Measurements from ENCODE around the gene PTPRB.

DNA sequence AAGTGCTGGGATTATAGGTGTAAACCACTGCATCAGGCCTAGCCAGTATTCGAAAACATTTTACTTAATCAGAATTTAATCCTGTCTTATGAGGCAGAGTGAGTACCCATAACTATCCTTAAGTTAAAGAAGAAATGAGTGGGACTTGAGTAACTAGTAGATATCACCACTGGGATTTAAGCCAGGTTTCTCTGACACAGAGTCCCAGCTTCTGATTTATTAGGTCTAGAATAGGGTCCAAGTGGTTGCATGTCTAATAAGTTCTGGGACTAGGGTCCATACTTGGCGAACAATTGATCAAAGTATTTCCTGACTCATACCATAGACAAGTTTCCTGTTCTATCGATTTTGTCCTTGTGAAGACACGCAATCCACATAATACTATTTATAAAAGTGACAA lies 18.9 kb downstream of the PTPRB start:
- TF ChIP-seq POLR2A (IDR thresholded peaks at IDR 0.05) (no peak), CTCF (IDR thresholded peaks at IDR 0.05) (no peak)
